ENCODE data around the gene SPEF1.

DNA sequence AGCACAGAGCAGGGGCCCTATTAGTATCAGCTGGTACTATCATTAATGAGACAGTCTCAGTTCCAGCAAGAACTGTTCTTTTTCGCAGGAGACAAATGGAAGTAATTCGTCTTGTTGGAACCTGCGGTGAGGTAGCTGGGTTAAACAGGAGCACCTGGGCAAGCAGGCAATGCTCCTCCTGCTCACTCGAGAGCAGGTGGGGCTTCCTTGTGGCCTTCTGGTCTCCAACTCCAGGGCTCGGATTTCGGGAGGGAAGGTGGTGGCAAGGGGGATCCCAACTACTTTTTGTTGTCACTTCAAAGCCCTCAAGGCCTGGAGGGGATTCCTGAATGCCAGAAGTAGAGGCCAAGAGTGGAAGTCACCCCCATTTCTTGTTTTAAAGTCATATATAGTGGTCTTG, 1.3 kb upstream of the SPEF1 start:
- TF ChIP-seq CTCF (IDR thresholded peaks at IDR 0.05 in 8 of 11, conservative IDR thresholded peaks at IDR 0.05 in 3 of 11) (no peak), POLR2A (IDR thresholded peaks at IDR 0.05) (no peak), POLR2AphosphoS5 (IDR thresholded peaks at IDR 0.05) (no peak)
